SU-DHL-6 (cell line): ENCODE data around the gene SLC44A5.
A peak's percentile ranks its signal among the peaks of the same experiment; 100 is the strongest.
"Not testable (repeated sequence)": the region's sequence is repeated elsewhere in the genome, so short reads cannot be mapped to it uniquely, and the experiment has no call there.

Experiments
- H2AFZ ChIP-seq: fragments of 200-600 bp; sonication (generic); 2 replicates; pipeline ENCODE4 v1.6.1; 2014; ENCODE audit warnings: low read depth, mild to moderate bottlenecking, moderate library complexity, mixed read lengths, antibody characterized with exemption, low read length; ENCODE audit not compliant: severe bottlenecking
- H3F3A ChIP-seq: fragments of 200-600 bp; shearing (Covaris generic); 2 replicates; pipeline ENCODE4 v1.6.0; 2016; ENCODE audit warnings: antibody characterized with exemption, mild to moderate bottlenecking; ENCODE audit not compliant: insufficient read depth
- H3K27ac ChIP-seq: fragments of 200-600 bp; sonication (generic); 2 replicates; pipeline ENCODE4 v1.5.1; 2016; ENCODE audit warnings: low read depth, mild to moderate bottlenecking, low read length, moderate library complexity, mixed read lengths
- H3K27me3 ChIP-seq: fragments of 200-600 bp; sonication (generic), shearing (Covaris generic); 2 replicates; pipeline ENCODE4 v1.6.0; 2014; ENCODE audit warnings: mild to moderate bottlenecking, low read length
- H3K36me3 ChIP-seq: fragments of 200-600 bp; sonication (generic); 2 replicates; pipeline ENCODE4 v1.6.1; 2014; ENCODE audit warnings: mild to moderate bottlenecking, low read length, mixed read lengths
- H3K4me2 ChIP-seq: fragments of 300-600, 200-600 bp; shearing (Covaris generic), sonication (generic); 2 replicates; pipeline ENCODE4 v1.6.0; 2014; ENCODE audit warnings: low read length, low read depth, mild to moderate bottlenecking; ENCODE audit not compliant: poor library complexity, severe bottlenecking
- H3K4me3 ChIP-seq: fragments of 200-600 bp; sonication (generic); 2 replicates; pipeline ENCODE4 v1.5.1; 2014; ENCODE audit warnings: antibody characterized with exemption, low read length, mild to moderate bottlenecking, mixed read lengths; ENCODE audit not compliant: insufficient read depth, poor library complexity, severe bottlenecking
- H3K79me2 ChIP-seq: fragments of 200-600 bp; sonication (generic); 2 replicates; pipeline ENCODE4 v1.6.1; 2014; ENCODE audit warnings: mild to moderate bottlenecking, low read length, moderate library complexity; ENCODE audit not compliant: insufficient read depth
- H3K9ac ChIP-seq: fragments of 200-600 bp; sonication (generic); 2 replicates; pipeline ENCODE4 v1.7.0; 2014; ENCODE audit warnings: mild to moderate bottlenecking, low read length
- H3K9me2 ChIP-seq: fragments of 200-600 bp; sonication (generic); replicated peaks from 2 replicates; pipeline ENCODE4 v1.6.1; 2014; ENCODE audit warnings: low read length; ENCODE audit not compliant: insufficient read depth
- H3K9me3 ChIP-seq: fragments of 200-600 bp; sonication (generic); 2 replicates; pipeline ENCODE4 v1.6.1; 2014; ENCODE audit warnings: low read length, mixed read lengths; ENCODE audit not compliant: insufficient read depth
- H4K20me1 ChIP-seq: fragments of 200-600 bp; sonication (generic); 2 replicates; pipeline ENCODE4 v1.6.1; 2014; ENCODE audit warnings: low read depth, mild to moderate bottlenecking, antibody characterized with exemption, low read length, moderate library complexity, mixed read lengths
- EZH2phosphoT487 ChIP-seq: fragments of 200-600 bp; sonication (generic), shearing (Covaris generic); conservative IDR thresholded peaks from 2 replicates; pipeline ENCODE4 v1.6.1; 2018; ENCODE audit warnings: mild to moderate bottlenecking, antibody characterized with exemption, low read length, moderate library complexity, mixed read lengths
- TF ChIP-seq, protein P1 (sequence below): fragments of 200-600 bp; sonication (generic); IDR thresholded peaks from one replicate; pipeline ENCODE4 v1.5.1; 2017; ENCODE audit warnings: antibody characterized with exemption, mild to moderate bottlenecking, low read length, moderate library complexity; ENCODE audit not compliant: insufficient read depth, poor library complexity, severe bottlenecking

The SLC44A5 gene

DNA sequence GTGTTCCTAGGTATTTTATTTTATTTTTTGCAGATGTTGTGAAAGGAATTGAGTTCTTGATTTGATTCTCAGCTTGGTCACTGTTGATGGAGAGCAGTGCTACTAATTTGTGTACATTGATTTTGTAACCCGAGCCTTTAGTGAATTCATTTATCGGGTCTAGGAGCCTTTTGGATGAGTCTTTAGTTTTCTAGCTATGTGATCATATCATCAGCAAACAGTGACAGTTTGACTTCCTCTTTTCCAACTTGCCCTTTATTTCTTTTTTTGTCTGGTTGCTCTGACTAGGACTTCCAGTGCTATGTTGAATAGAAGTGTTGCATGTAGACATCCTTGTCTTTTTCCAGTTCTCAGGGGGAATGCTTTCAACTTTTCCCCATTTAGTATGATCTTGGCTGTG, 337.8 kb downstream of the SLC44A5 start:
- no peaks in the 10 kb centered on the region for H3K79me2 ChIP-seq
- TF ChIP-seq, protein P1, sequence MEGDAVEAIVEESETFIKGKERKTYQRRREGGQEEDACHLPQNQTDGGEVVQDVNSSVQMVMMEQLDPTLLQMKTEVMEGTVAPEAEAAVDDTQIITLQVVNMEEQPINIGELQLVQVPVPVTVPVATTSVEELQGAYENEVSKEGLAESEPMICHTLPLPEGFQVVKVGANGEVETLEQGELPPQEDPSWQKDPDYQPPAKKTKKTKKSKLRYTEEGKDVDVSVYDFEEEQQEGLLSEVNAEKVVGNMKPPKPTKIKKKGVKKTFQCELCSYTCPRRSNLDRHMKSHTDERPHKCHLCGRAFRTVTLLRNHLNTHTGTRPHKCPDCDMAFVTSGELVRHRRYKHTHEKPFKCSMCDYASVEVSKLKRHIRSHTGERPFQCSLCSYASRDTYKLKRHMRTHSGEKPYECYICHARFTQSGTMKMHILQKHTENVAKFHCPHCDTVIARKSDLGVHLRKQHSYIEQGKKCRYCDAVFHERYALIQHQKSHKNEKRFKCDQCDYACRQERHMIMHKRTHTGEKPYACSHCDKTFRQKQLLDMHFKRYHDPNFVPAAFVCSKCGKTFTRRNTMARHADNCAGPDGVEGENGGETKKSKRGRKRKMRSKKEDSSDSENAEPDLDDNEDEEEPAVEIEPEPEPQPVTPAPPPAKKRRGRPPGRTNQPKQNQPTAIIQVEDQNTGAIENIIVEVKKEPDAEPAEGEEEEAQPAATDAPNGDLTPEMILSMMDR: no peak
- no peak for TF ChIP-seq EZH2phosphoT487
- no peaks in the 10 kb centered on the region for H3K9me3 ChIP-seq
- H4K20me1 ChIP-seq: no peaks in the 10 kb centered on the region
- H3K9ac ChIP-seq: no peak overlapping the region
- no peak overlapping the region for H3K27ac ChIP-seq
- H3K4me3 ChIP-seq: no peak overlapping the region
- H2AFZ ChIP-seq: no peak overlapping the region
- H3F3A ChIP-seq: no peaks in the 10 kb centered on the region
- no peaks in the 10 kb centered on the region for H3K36me3 ChIP-seq
- no peaks in the 10 kb centered on the region for H3K9me2 ChIP-seq
- H3K4me2 ChIP-seq: no peak overlapping the region
- no peaks in the 10 kb centered on the region for H3K27me3 ChIP-seq

DNA sequence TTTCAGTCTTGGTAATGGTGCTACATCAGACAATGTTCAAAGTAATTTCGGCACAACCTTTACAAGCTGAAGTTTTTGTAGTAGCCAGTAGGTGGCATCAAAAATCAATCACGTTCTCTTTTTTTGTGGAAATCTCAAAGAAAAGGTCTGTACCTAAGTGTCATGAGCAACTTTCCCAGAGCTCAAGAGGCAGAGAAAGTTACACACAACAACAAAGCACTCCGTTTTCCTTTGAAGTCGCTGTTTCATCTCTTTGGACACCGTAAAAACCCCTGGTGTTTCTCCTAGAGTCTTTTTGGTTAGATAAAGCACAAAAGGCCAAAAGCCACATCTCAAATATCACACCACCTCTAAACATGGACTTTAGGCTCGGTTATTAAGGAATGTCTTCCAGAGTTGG, 345.1 kb downstream of the SLC44A5 start:
- H2AFZ ChIP-seq: peak overlapping the region; percentile 23
- no peaks in the 10 kb centered on the region for H3K9me3 ChIP-seq
- TF ChIP-seq, protein P1: peak; percentile 57
- TF ChIP-seq EZH2phosphoT487: no peak
- no peaks in the 10 kb centered on the region for H3K27me3 ChIP-seq
- no peak overlapping the region for H3K9ac ChIP-seq
- H4K20me1 ChIP-seq: no peaks in the 10 kb centered on the region
- no peak overlapping the region for H3K27ac ChIP-seq
- H3K4me3 ChIP-seq: no peak overlapping the region
- no peaks in the 10 kb centered on the region for H3K36me3 ChIP-seq
- H3K4me2 ChIP-seq: no peak overlapping the region
- no peaks in the 10 kb centered on the region for H3K9me2 ChIP-seq
- no peaks in the 10 kb centered on the region for H3K79me2 ChIP-seq
- no peaks in the 10 kb centered on the region for H3F3A ChIP-seq

DNA sequence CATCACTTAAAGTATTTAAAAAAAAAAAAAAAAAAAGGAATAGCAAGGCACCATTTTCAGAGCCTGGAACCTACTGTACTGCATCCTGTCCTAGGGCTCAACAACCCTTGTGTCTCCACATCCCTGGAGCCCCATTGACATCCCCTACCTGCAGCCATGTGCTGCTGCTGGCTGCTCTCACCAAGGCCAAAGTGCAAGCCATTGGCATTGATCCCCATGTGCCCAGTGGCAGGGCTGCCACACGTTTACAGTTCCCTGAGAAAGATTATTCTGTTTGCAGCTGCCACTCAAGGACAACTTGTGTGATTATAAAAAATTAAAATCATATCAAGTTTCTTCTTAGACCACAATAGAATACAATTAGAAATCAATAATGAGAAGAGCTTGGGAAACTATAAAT, 346.8 kb downstream of the SLC44A5 start:
- Histone ChIP-seq H3K27ac (no peak overlapping the region), H3K9ac (no peak overlapping the region), H3K4me3 (no peak overlapping the region), H3F3A (no peaks in the 10 kb centered on the region), H3K79me2 (no peaks in the 10 kb centered on the region), H2AFZ (no peak overlapping the region), H3K9me3 (no peaks in the 10 kb centered on the region), H3K4me2 (no peak overlapping the region), H3K36me3 (no peaks in the 10 kb centered on the region), H4K20me1 (no peaks in the 10 kb centered on the region), H3K27me3 (no peaks in the 10 kb centered on the region), H3K9me2 (no peaks in the 10 kb centered on the region)
- TF ChIP-seq, protein P1: no peak

DNA sequence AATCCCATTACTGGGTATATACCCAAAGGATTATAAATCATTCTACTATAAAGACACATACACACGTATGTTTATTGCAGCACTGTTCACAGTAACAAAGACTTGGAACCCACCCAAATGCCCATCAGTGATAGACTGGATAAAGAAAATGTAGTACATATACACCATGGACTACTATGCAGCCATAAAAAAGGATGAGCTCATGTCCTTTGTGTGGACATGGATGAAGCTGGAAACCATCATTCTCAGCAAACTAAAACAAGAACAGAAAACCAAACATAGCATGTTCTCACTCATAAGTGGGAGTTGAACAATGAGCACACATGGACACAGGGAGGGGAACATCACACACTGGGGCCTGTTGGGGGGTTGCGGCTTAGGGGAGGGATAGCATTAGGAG, 347.3 kb downstream of the SLC44A5 start:
- not testable (repeated sequence) for H4K20me1 ChIP-seq, H3K36me3 ChIP-seq, H3F3A ChIP-seq, H3K4me3 ChIP-seq, H2AFZ ChIP-seq, H3K27ac ChIP-seq, H3K9ac ChIP-seq, H3K9me3 ChIP-seq, H3K9me2 ChIP-seq, H3K4me2 ChIP-seq, H3K79me2 ChIP-seq, H3K27me3 ChIP-seq

DNA sequence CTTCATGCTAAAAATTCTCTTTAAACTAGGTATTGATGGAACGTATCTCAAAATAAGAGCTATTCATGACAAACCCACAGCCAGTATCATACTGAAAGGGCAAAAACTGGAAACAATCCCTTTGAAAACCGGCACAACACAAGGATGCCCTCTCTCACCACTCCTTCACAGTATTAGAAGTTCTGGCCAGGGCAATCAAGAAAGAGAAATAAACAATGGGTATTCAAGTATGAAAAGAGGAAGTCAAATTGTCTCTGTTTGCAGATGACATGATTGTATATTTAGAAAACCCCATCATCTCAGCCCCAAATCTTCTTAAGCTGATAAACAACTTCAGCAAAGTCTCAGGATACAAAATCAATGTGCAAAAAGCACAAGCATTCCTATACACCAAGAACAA, 349.0 kb downstream of the SLC44A5 start:
- not testable (repeated sequence) for H3K9ac ChIP-seq, H3K4me2 ChIP-seq, H3F3A ChIP-seq, H3K9me3 ChIP-seq, H3K27ac ChIP-seq, H3K36me3 ChIP-seq, H3K9me2 ChIP-seq, H3K79me2 ChIP-seq, H4K20me1 ChIP-seq, H3K27me3 ChIP-seq, H2AFZ ChIP-seq, H3K4me3 ChIP-seq
